Omental fat pad (tissue), 4 donors: ENCODE measurements around the gene MXD4. TPM values are rescaled to one million over a fixed set of nuclear protein-coding genes. Genes with fewer than 3 reads are reported as not detected.

Source experiments
- ATAC-seq: fragments of 150-250 bp; one replicate; pipeline ENCODE4 v1.9.1; 2016; ENCODE audit warnings: mild to moderate bottlenecking, moderate library complexity; ENCODE audit not compliant: low FRiP score
- DNase-seq: peaks from one replicate; pipeline ENCODE4 v3.0.0-alpha.2; 2019; ENCODE audit warnings: low spot score
- total RNA-seq, 4 donors: library from RNA; depleted of rRNA; stranded (reverse); fragments of >200 nt; gene quantifications; one replicate each; pipeline ENCODE4 v1.1.0, GENCODE V29; 2016
- TF ChIP-seq, protein P1 (sequence below), 3 donors: fragments of 450-650 bp; IDR thresholded peaks; one replicate each; pipeline ENCODE4 v1.5.1; 2016 to 2017; ENCODE audit warnings: antibody characterized with exemption in 3 of 3, mild to moderate bottlenecking in 3 of 3, moderate library complexity in 2 of 3

The MXD4 gene
- total RNA-seq, 4 donors from 2014 or later, result 33.7 to 118 (median 59.5) TPM

DNA sequence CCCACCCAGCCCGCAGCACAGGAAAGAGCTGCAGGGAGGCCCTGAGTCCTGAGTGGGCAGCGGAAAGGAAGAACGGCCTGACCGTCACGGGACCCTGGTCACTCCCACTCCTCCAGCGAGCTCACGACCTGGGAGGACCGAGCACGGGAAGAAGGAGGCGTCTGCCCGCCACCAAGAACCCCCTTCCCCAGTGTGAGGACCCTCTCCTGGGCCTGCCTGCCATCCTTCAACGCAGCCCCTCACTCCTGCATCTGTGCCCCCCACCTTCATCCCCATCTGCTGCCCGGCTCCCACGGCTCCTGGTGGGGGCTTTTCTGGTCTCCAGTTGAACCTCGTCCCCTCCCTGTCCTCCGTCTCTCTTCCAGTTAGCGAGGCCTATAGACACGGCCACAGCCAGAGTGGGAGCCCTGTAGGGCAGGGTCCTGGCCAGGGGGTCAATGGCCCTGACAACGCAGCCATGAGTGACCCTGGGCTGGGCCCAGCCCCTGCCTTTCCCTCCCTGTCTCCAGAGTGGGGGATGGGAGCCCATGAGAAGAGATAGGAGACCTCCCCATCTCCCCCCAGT lies 41.3 kb upstream of the MXD4 start:
- ATAC-seq (peak; percentile 11), DNase-seq (no peak)
- TF ChIP-seq, protein P1, sequence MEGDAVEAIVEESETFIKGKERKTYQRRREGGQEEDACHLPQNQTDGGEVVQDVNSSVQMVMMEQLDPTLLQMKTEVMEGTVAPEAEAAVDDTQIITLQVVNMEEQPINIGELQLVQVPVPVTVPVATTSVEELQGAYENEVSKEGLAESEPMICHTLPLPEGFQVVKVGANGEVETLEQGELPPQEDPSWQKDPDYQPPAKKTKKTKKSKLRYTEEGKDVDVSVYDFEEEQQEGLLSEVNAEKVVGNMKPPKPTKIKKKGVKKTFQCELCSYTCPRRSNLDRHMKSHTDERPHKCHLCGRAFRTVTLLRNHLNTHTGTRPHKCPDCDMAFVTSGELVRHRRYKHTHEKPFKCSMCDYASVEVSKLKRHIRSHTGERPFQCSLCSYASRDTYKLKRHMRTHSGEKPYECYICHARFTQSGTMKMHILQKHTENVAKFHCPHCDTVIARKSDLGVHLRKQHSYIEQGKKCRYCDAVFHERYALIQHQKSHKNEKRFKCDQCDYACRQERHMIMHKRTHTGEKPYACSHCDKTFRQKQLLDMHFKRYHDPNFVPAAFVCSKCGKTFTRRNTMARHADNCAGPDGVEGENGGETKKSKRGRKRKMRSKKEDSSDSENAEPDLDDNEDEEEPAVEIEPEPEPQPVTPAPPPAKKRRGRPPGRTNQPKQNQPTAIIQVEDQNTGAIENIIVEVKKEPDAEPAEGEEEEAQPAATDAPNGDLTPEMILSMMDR (IDR thresholded peaks at IDR 0.05), result no peak

DNA sequence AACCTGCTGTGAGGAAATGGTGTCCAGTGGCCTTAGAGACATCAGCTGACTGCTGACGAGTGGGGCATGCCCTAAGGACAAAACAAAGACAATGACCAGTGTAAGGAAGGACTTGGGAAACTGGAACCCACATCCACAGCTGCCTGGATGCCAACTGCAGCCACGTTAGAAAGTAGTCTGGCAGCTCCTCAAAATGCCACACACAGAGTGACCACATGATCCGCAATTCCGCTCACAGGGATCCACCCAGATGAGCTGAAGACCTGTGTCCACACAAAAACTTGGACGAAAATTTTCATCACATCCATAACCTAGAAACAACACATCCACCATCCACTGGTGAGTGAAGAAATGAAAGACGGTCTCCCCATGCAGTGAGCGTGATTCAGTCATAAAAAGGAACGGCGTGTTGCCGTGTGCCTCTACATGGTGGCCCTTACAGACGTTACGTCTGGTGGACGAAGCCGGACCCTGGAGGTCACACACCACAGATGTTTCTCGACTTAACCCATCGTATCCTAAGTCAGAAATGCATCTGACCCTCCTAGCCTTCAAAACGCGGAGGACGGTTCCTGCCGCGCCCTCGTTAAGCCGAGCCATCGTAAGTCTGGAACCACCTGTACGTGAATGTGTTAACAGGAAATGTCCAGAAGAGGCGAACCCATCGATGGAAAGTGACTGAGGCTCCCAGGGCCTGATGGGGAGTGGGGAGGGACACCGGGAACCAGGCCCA lies 40.6 kb upstream of the MXD4 start:
- ATAC-seq (no peak), DNase-seq (no peak)
- TF ChIP-seq, protein P1 (IDR thresholded peaks at IDR 0.05), result no peak

DNA sequence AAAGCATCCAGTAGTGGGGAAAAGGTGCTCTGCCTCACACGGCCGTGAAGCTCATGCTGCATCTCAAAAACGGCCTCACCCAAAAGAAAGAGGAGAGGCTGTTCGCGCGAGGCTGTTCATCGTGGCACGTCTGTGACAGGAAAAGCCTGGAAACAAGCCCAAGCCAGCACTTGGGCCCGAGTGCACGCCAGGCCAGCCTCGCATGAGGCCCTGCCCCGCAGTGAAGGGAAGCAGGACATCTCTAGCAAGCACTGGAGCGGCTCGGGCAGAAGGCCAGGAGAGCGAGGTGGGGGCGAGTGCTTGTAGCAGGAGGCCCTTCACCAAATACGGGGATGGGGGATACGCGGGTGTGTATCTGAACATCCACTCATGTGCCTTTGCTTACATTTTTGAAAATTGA lies 39.9 kb upstream of the MXD4 start:
- DNase-seq (no peak), ATAC-seq (no peak)

DNA sequence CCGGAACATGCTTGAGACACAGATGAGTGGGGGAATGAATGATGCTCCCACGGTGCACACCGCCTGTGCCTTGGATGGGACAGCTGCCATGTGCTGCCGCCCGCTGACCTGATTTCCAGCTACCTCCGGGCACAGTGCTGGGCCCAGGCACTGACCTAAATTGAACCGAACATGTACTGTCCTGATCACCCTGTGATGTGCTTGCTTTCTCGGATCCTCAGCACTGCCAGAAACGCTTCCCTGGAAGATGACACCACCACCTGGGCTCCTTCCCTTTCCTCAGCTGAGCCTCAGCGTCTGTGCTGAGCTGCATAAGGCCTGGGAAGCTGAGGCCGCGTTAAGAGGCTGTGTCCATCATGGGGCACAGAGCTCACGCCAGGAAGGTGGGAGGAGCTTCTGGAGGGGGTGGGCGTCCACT lies 39.3 kb upstream of the MXD4 start:
- TF ChIP-seq, protein P1 (IDR thresholded peaks at IDR 0.05), result no peak

More for the DNA sequence above, 39.9 kb upstream of the MXD4 start:
- TF ChIP-seq, protein P1 (IDR thresholded peaks at IDR 0.05), result no peak

DNA sequence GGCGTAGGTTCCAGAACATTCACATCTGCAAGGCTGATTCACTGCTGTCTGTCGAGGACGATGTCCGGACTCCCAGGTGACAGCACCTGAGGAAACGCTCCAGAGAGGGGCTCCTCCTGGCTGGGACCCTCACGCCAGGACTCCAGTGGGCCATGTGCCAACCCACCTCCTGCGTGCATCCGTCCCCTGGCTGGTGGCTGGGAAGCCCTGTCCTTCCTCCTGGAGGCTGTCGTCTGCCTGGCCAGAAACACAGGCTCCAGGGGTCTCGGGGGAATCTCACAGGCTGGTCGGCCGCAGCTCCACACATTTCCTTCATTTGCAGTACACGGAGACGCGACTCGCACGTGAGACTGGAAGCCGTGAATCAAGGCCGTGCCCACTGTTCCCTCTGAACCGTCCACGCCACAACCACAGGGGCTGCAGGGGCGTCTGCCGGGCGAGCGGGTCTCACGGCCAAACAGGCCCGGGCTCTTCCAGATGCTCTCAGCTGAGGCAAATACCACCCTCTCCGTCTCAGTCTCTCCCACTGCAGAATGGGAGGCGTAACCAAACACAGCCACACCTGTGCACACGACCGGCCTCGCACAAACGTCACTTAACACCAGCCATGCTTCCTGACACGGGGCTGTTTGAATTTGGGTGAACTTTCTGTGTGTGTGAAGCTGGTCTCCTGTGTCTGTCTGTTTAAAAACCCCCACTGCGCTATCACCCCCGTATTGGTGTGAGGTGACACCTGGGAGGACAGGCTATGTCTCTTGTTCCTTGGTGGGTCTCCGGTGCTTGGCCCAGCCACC lies 38.7 kb upstream of the MXD4 start:
- DNase-seq (no peak), ATAC-seq (no peak)
- TF ChIP-seq, protein P1 (IDR thresholded peaks at IDR 0.05), result no peak

More for the DNA sequence above, 39.3 kb upstream of the MXD4 start:
- no peak for DNase-seq
- ATAC-seq, result no peak

DNA sequence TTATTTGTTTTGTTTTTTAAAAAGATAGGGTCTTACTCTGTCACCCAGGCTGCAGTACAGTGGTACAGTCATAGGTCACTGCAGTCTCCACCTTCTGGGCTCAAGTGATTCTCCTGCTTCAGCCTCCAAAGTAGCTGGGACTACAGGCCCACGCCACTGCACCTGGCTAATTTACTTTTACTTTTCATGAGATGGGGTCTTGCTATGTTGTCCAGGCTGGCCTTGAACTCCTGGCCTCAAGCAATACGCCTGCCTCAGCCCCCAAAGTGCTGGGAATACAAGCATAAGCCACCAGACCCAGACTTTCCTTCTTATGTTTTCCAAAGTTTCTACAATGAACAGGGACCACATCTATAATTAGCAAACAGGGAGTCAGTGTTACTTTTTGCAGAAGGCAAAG lies 37.9 kb upstream of the MXD4 start:
- TF ChIP-seq, protein P1 (IDR thresholded peaks at IDR 0.05), result no peak
- ATAC-seq (no peak), DNase-seq (no peak)
